GM12878 (cell line): Measurements from ENCODE around the gene ARL5C. TPM values are rescaled to one million over a fixed set of nuclear protein-coding genes. Genes with fewer than 3 reads are reported as not detected.

ENCODE experiments used
- ATAC-seq: fragments of 200-7000 bp; cut with Tn5 transposase; 3 replicates; pipeline ENCODE4 v1.9.1; 2020; ENCODE audit warnings: mild to moderate bottlenecking, moderate library complexity
- BruUV-seq: library from RNA; stranded (reverse); fragments of 400-500 nt; replicated peaks from 2 replicates; lab custom pipeline; 2021; lab: Mats Ljungman, UMichigan
- CTCF ChIA-PET: fragments of 300-600 bp; sonication (Branson Sonifier 250); formaldehyde crosslinking; extraction: SDS; loops from one replicate; lab custom pipeline; 2021; ENCODE audit warnings: inconsistent platforms; lab: Yijun Ruan, JAX
- POLR2A ChIA-PET: fragments of 350-600 bp; formaldehyde crosslinking; extraction: SDS; loops from one replicate; lab custom pipeline; 2021; ENCODE audit warnings: inconsistent platforms; lab: Charles Lee
- RAD21 ChIA-PET: fragments of 300-600 bp; sonication (Branson Sonifier 250); formaldehyde crosslinking; loops from one replicate; lab custom pipeline; 2023; ENCODE audit warnings: antibody characterized with exemption; ENCODE audit not compliant: unreplicated experiment; lab: Charles Lee
- SMC1A ChIA-PET: fragments of 300-600 bp; sonication (Branson Sonifier 250); formaldehyde crosslinking; loops from one replicate; lab custom pipeline; 2023; ENCODE audit not compliant: unreplicated experiment, uncharacterized antibody; lab: Charles Lee
- DNase-seq: peaks from one replicate; pipeline ENCODE4 v3.0.0-alpha.2; 2011; ENCODE audit warnings: low read depth, low spot score
- FAIRE-seq: peaks from 3 replicates; lab custom pipeline; 2011; peaks lifted over from hg19 to GRCh38; lab: Jason Lieb, UNC
- H2AFZ ChIP-seq: 2 replicates; pipeline ENCODE4 v1.6.0; 2011; ENCODE audit warnings: low read depth, low read length, control low read depth; ENCODE audit not compliant: control insufficient read depth
- H3K27ac ChIP-seq: 2 replicates; pipeline ENCODE4 v1.5.1; 2011; ENCODE audit warnings: control low read depth; ENCODE audit not compliant: control insufficient read depth, insufficient read depth
- H3K27me3 ChIP-seq, 2 experiments: replicated peaks in 1 of 2; 2 replicates each; pipeline versions ENCODE4 v1.6.0 to v1.6.1; 2011; ENCODE audit warnings: low read length in 1 of 2; ENCODE audit not compliant: control insufficient read depth in 2 of 2, insufficient read depth in 2 of 2
- H3K36me3 ChIP-seq, 2 experiments: 2 replicates each; pipeline ENCODE4 v1.5.1; 2011; ENCODE audit warnings: low read length in 1 of 2; ENCODE audit not compliant: control insufficient read depth in 2 of 2, insufficient read depth in 2 of 2
- H3K4me1 ChIP-seq: 2 replicates; pipeline ENCODE4 v1.6.1; 2011; ENCODE audit warnings: mild to moderate bottlenecking, low read length, moderate library complexity, mixed read lengths; ENCODE audit not compliant: control insufficient read depth, insufficient read depth
- H3K4me2 ChIP-seq: 2 replicates; pipeline ENCODE4 v1.6.0; 2011; ENCODE audit warnings: control low read depth; ENCODE audit not compliant: control insufficient read depth, insufficient read depth
- H3K4me3 ChIP-seq: fragments of 200-600 bp; sonication (generic); 2 replicates; pipeline ENCODE4 v1.5.1; 2016
- H3K79me2 ChIP-seq: 2 replicates; pipeline ENCODE4 v1.6.0; 2011; ENCODE audit warnings: low read length; ENCODE audit not compliant: control insufficient read depth, insufficient read depth
- H3K9ac ChIP-seq: 2 replicates; pipeline ENCODE4 v1.8.0; 2011; ENCODE audit warnings: low read length, control low read depth, mixed read lengths; ENCODE audit not compliant: control insufficient read depth, insufficient read depth
- H3K9me3 ChIP-seq: replicated peaks from 3 replicates; pipeline ENCODE4 v1.5.1; 2011; ENCODE audit warnings: mild to moderate bottlenecking, low read length; ENCODE audit not compliant: control insufficient read depth, insufficient read depth
- H4K20me1 ChIP-seq: 2 replicates; pipeline ENCODE4 v1.6.0; 2011; ENCODE audit not compliant: control insufficient read depth, insufficient read depth
- ATF3 ChIP-seq: IDR thresholded peaks from 2 replicates; pipeline ENCODE4 v1.6.1; 2011; ENCODE audit warnings: low read depth, mild to moderate bottlenecking, low read length, moderate library complexity, borderline replicate concordance; ENCODE audit errors: extremely low read depth
- FOXK2 ChIP-seq: fragments of 450-650 bp; IDR thresholded peaks from 2 replicates; pipeline ENCODE4 v1.6.1; 2017; ENCODE audit warnings: mild to moderate bottlenecking, moderate library complexity
- IRF3 ChIP-seq: fragments of 450-650 bp; IDR thresholded peaks from 2 replicates; pipeline ENCODE4 v1.6.1; 2014; ENCODE audit warnings: mild to moderate bottlenecking
- PAX8 ChIP-seq: fragments of 450-650 bp; IDR thresholded peaks from 2 replicates; pipeline ENCODE4 v1.6.1; 2017; ENCODE audit warnings: mild to moderate bottlenecking, moderate library complexity
- PKNOX1 ChIP-seq: fragments of 450-650 bp; IDR thresholded peaks from 2 replicates; pipeline ENCODE4 v1.6.1; 2016; ENCODE audit warnings: mild to moderate bottlenecking
- RAD51 ChIP-seq: fragments of 450-650 bp; IDR thresholded peaks from 2 replicates; pipeline ENCODE4 v1.6.1; 2016; ENCODE audit warnings: moderate library complexity, mild to moderate bottlenecking, inconsistent platforms
- ZNF592 ChIP-seq: fragments of 450-650 bp; IDR thresholded peaks from 2 replicates; pipeline ENCODE4 v1.6.1; 2017; ENCODE audit warnings: mild to moderate bottlenecking, moderate library complexity
- WGBS: methylation state at CpG from one replicate; pipeline ENCODE4 v1.1.6; 2016; ENCODE audit warnings: low lambda C conversion rate; ENCODE audit not compliant: insufficient replicate concordance, insufficient coverage; ENCODE audit errors: missing lambda C conversion rate; 5-methylcytosine and 5-hydroxymethylcytosine counted together
- in situ Hi-C: fragments of 300-500 bp; cut with MboI; formaldehyde crosslinking; loops from 9 replicates; pipeline ENCODE4 v1.14.3; 2018; ENCODE audit warnings: mixed read lengths
- intact Hi-C: fragments of 100-400 bp; cut with micrococcal nuclease; formaldehyde crosslinking; loops from one replicate; pipeline ENCODE4 v1.14.2; 2022; ENCODE audit not compliant: unreplicated experiment
- polyA plus RNA-seq, 11 experiments: library from polyadenylated mRNA; depleted of rRNA in 4 of 11; unstranded in 6 of 11; stranded (reverse) in 5 of 11; fragments of >200 nt; fragmentation: Nextera tagmentation in 4 of 11; fragmentation: Illumina TruSeq in 1 of 11; extraction: Ambion mirVana in 4 of 11; extraction: Trizol in 1 of 11; gene quantifications; 1 replicate in 1 of 11; 2 replicates in 10 of 11; pipeline versions ENCODE4 v1.2.1 to v1.2.3, GENCODE V29; 2011 to 2016; ENCODE audit warnings: inconsistent platforms in 2 of 11, missing spikeins in 2 of 11, low read depth in 1 of 11
- total RNA-seq, 4 experiments: library from RNA; depleted of rRNA in 3 of 4; stranded (reverse); fragments of >200 nt in 3 of 4; fragmentation: Illumina TruSeq in 1 of 4; extraction: Trizol in 1 of 4; gene quantifications; 2 replicates each; pipeline versions ENCODE4 v1.2.1 to v1.2.3, GENCODE V29; 2013 to 2021

The ARL5C gene
- total and polyA plus RNA-seq, 10 of the 15 experiments (the other 5 are each of a cell fraction or from before 2014, with no cell fraction given), result not detected

- TF ChIP-seq PKNOX1 (no peak), RAD51 (no peak), PAX8 (no peak), ZNF592 (no peak)
Observed at GRCh38 chr17:39116224-39116623, 49.7 kb downstream of the ARL5C start (continued).

- no peaks in the 10 kb centered on the region for H3K79me2 ChIP-seq
- no peak for FAIRE-seq
- CTCF ChIA-PET, result interaction anchor here (0.9 to 1.2 kb wide), 2 partner anchors 13 to 24 kb away, joined by 3 read pairs; no protein-coding TSS in a partner anchor
- H3K36me3 ChIP-seq, result no peaks in the 10 kb centered on the region
- TF ChIP-seq IRF3, result no peak
- no peak for TF ChIP-seq FOXK2
- TF ChIP-seq ATF3, result no peak
- intact Hi-C loops, result no loop called here
- no peak overlapping the region for H3K27ac ChIP-seq
- H3K27me3 ChIP-seq, result peaks cover 0 to 1% of the 10 kb centered on the region in 2 experiments; a peak in 1 of 4 replicates
- H3K9ac ChIP-seq, result no peak overlapping the region
- BruUV-seq, result no TSS peak
- no peak for DNase-seq
- H3K4me1 ChIP-seq, result peaks cover 13% of the 10 kb centered on the region
- 8% methylated on average over 5 of the region's 5 CpGs for WGBS
- POLR2A ChIA-PET, result no interaction called here
- H3K4me2 ChIP-seq, result no peak overlapping the region
- RAD21 ChIA-PET, result no interaction called here
- SMC1A ChIA-PET, result interaction anchor here (1.0 kb wide), 1 partner anchor 132 kb away, joined by 4 read pairs; no protein-coding TSS in a partner anchor
- no peak overlapping the region for H3K4me3 ChIP-seq
- H3K9me3 ChIP-seq, result no peaks in the 10 kb centered on the region
- no peaks in the 10 kb centered on the region for H4K20me1 ChIP-seq
- H2AFZ ChIP-seq, result no peak overlapping the region
- ATAC-seq, result no peak
- in situ Hi-C loops, result no loop called here
Observed at GRCh38 chr17:39115135-39115534, 50.8 kb downstream of the ARL5C start.
